ENCODE measurements around the gene MYF6. TPM values are rescaled to one million over a fixed set of nuclear protein-coding genes. Genes with fewer than 3 reads are reported as not detected.
A peak's percentile ranks its signal among the peaks of the same experiment; 100 is the strongest.

The MYF6 gene
- polyA plus RNA-seq, 3 donors: not detected

DNA sequence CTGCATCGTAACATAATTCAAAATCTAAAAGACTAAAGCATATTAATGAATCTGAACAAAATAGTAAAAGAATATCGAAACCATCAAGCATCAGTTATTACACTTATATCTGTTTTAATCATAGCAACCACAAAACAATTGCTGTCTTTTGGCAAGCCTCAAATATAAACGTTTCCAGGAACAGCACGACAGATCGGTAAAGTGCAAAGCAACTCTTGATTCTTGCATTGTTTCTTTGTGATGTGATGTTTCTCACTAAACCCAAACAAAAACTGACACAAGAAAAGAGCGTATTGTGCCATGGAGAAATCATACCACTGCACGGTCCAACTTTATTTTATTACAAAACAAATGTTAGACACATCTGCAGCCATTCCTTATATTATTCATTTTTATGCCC lies 9.2 kb upstream of the MYF6 start:
- no peak overlapping the region for H3K4me3 ChIP-seq (replicated peaks in 1 of 3; ENCODE audit: low read depth in 2 of 3, low read length in 3 of 3)
- intact Hi-C loops (cut with micrococcal nuclease): no loop called here
- no peaks in the 10 kb centered on the region for H3K9me3 ChIP-seq (replicated peaks in 1 of 2; ENCODE audit: control insufficient read depth in 1 of 2, insufficient read depth in 1 of 2, low read length in 2 of 2)
- H3K4me1 Mint-ChIP-seq: no peaks in the 10 kb centered on the region
- 92% methylated on average over 2 of the region's 7 CpGs for WGBS (ENCODE audit: insufficient coverage)
- H3K36me3 Mint-ChIP-seq: no peaks in the 10 kb centered on the region
- TF ChIP-seq, protein P1, sequence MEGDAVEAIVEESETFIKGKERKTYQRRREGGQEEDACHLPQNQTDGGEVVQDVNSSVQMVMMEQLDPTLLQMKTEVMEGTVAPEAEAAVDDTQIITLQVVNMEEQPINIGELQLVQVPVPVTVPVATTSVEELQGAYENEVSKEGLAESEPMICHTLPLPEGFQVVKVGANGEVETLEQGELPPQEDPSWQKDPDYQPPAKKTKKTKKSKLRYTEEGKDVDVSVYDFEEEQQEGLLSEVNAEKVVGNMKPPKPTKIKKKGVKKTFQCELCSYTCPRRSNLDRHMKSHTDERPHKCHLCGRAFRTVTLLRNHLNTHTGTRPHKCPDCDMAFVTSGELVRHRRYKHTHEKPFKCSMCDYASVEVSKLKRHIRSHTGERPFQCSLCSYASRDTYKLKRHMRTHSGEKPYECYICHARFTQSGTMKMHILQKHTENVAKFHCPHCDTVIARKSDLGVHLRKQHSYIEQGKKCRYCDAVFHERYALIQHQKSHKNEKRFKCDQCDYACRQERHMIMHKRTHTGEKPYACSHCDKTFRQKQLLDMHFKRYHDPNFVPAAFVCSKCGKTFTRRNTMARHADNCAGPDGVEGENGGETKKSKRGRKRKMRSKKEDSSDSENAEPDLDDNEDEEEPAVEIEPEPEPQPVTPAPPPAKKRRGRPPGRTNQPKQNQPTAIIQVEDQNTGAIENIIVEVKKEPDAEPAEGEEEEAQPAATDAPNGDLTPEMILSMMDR (IDR thresholded peaks at IDR 0.05): no peak
- H3K79me2 ChIP-seq (ENCODE audit: insufficient read depth, low read length): no peaks in the 10 kb centered on the region
- no peaks in the 10 kb centered on the region for H3K36me3 ChIP-seq (replicated peaks in 1 of 2; ENCODE audit: control insufficient read depth in 1 of 2, insufficient read depth in 2 of 2, low read length in 2 of 2)
- H3K4me2 ChIP-seq (replicated peaks; ENCODE audit: extremely low read depth, low read length, poor library complexity, severe bottlenecking): no peak overlapping the region
- H3K9ac ChIP-seq (ENCODE audit: insufficient read depth, low read length, poor library complexity, severe bottlenecking): no peak overlapping the region
- no peak overlapping the region for H3K27ac ChIP-seq (ENCODE audit: low read depth in 1 of 2, low read length in 2 of 2)
- H3K27me3 Mint-ChIP-seq (ENCODE audit: low read depth in 3 of 3): peaks cover 2 to 6% (median 2%) of the 10 kb centered on the region in 3 donors
- H3K4me1 ChIP-seq (ENCODE audit: control insufficient read depth in 1 of 2, insufficient read depth in 2 of 2, low read length in 2 of 2): no peaks in the 10 kb centered on the region
- DNase-seq: no peak
- no peaks in the 10 kb centered on the region for H4K20me1 ChIP-seq (ENCODE audit: insufficient read depth, low read length)
- H3K27me3 ChIP-seq (ENCODE audit: control insufficient read depth in 2 of 2, insufficient read depth in 2 of 2, low read length in 2 of 2): no peaks in the 10 kb centered on the region
- H2AFZ ChIP-seq (ENCODE audit: insufficient read depth, low read depth, low read length, poor library complexity, severe bottlenecking): no peak overlapping the region
- H3K9me3 Mint-ChIP-seq: no peaks in the 10 kb centered on the region
- H3K27ac Mint-ChIP-seq: no peak overlapping the region
- no peak overlapping the region for H3K4me3 Mint-ChIP-seq

DNA sequence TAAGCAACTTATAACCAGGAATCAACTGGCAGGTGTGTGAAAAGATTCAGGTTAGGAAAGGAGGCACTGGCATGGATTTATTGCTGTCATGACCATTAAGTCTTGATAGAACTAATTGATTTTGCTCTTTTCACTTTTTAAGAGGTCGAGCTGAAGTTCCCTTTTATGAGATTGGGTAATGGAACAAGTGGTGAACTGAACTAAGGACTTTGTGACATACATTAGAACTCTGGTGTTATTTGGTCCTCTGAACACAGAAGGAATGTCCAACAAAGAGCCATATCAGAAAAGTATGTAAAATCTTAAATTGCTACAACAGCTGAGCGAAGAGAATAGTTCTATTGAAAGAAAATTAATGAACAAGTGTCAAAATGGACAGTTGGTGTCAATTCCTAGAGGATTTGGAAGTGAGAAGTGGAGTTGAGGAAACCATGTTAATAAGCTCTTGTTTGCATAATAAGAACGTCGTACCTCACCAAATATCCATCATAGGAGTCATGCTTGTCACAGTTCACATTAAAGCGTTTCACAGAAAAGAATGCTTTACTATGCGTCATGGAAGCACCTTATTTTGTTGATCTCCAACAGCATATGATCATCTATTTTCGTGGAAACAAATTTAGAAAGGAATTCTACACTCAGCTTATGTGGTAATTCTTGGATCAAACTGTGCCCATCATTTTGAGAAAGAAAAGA lies 8.4 kb upstream of the MYF6 start:
- no peaks in the 10 kb centered on the region for H3K4me1 ChIP-seq (ENCODE audit: control insufficient read depth in 1 of 2, insufficient read depth in 2 of 2, low read length in 2 of 2)
- Mint-ChIP-seq H3K9me3 (no peaks in the 10 kb centered on the region), H3K36me3 (no peaks in the 10 kb centered on the region), H3K27ac (no peak overlapping the region), H3K4me1 (no peaks in the 10 kb centered on the region), H3K4me3 (peak overlapping the region in 1 of 2 donors; percentile 19), H3K27me3 (ENCODE audit: low read depth in 3 of 3) (peaks cover 2 to 8% (median 3%) of the 10 kb centered on the region in 3 donors)
- DNase-seq: no peak
- H3K9ac ChIP-seq (ENCODE audit: insufficient read depth, low read length, poor library complexity, severe bottlenecking): no peak overlapping the region
- H3K79me2 ChIP-seq (ENCODE audit: insufficient read depth, low read length): no peaks in the 10 kb centered on the region
- no peak overlapping the region for H2AFZ ChIP-seq (ENCODE audit: insufficient read depth, low read depth, low read length, poor library complexity, severe bottlenecking)
- H3K27ac ChIP-seq (ENCODE audit: low read depth in 1 of 2, low read length in 2 of 2): no peak overlapping the region
- no peaks in the 10 kb centered on the region for H3K36me3 ChIP-seq (replicated peaks in 1 of 2; ENCODE audit: control insufficient read depth in 1 of 2, insufficient read depth in 2 of 2, low read length in 2 of 2)
- no peaks in the 10 kb centered on the region for H3K9me3 ChIP-seq (replicated peaks in 1 of 2; ENCODE audit: control insufficient read depth in 1 of 2, insufficient read depth in 1 of 2, low read length in 2 of 2)
- H3K4me2 ChIP-seq (replicated peaks; ENCODE audit: extremely low read depth, low read length, poor library complexity, severe bottlenecking): no peak overlapping the region
- WGBS (ENCODE audit: insufficient coverage): 63% methylated on average over 2 of the region's 7 CpGs
- no peaks in the 10 kb centered on the region for H3K27me3 ChIP-seq (ENCODE audit: control insufficient read depth in 2 of 2, insufficient read depth in 2 of 2, low read length in 2 of 2)
- no peak overlapping the region for H3K4me3 ChIP-seq (replicated peaks in 1 of 3; ENCODE audit: low read depth in 2 of 3, low read length in 3 of 3)
- intact Hi-C loops (cut with micrococcal nuclease): no loop called here
- H4K20me1 ChIP-seq (ENCODE audit: insufficient read depth, low read length): no peaks in the 10 kb centered on the region
- TF ChIP-seq, protein P1 (IDR thresholded peaks at IDR 0.05): no peak

All from CD14-positive monocyte (primary cell).